HepG2 (cell line): Measurements from ENCODE around the gene MRFAP1.

ENCODE experiments used
- CREM ChIP-seq, 2 experiments: sonication (generic) in 1 of 2; formaldehyde crosslinking in 1 of 2; IDR thresholded peaks; 2 replicates each; pipeline versions ENCODE4 v1.4.0 to v1.6.1; 2016 to 2020; ENCODE audit warnings: antibody characterized with exemption in 1 of 2, mild to moderate bottlenecking in 1 of 2, missing genetic modification reagents in 1 of 2
- JUN ChIP-seq: sonication (generic); formaldehyde crosslinking; IDR thresholded peaks from 2 replicates; pipeline ENCODE4 v1.4.0; 2020; ENCODE audit warnings: mild to moderate bottlenecking, missing genetic modification reagents
- MEIS2 ChIP-seq: sonication (generic); formaldehyde crosslinking; IDR thresholded peaks from 2 replicates; pipeline ENCODE4 v1.9.0; 2021; ENCODE audit warnings: mild to moderate bottlenecking, missing genetic modification reagents
- NRL ChIP-seq: sonication (generic); formaldehyde crosslinking; IDR thresholded peaks from 2 replicates; pipeline ENCODE4 v1.5.0; 2020; ENCODE audit warnings: missing genetic modification reagents, mild to moderate bottlenecking, moderate library complexity, borderline replicate concordance
- SP2 ChIP-seq: sonication (generic); formaldehyde crosslinking; IDR thresholded peaks from 2 replicates; pipeline ENCODE4 v1.5.1; 2020; ENCODE audit warnings: mild to moderate bottlenecking, missing genetic modification reagents
- ZFP36L2 ChIP-seq: sonication (generic); formaldehyde crosslinking; IDR thresholded peaks from 2 replicates; pipeline ENCODE4 v1.4.0; 2020; ENCODE audit warnings: missing genetic modification reagents
- TF ChIP-seq, protein P1 (sequence below): sonication (generic); formaldehyde crosslinking; IDR thresholded peaks from 2 replicates; pipeline ENCODE4 v1.5.0; 2020; ENCODE audit warnings: mild to moderate bottlenecking, missing genetic modification reagents, moderate library complexity

DNA sequence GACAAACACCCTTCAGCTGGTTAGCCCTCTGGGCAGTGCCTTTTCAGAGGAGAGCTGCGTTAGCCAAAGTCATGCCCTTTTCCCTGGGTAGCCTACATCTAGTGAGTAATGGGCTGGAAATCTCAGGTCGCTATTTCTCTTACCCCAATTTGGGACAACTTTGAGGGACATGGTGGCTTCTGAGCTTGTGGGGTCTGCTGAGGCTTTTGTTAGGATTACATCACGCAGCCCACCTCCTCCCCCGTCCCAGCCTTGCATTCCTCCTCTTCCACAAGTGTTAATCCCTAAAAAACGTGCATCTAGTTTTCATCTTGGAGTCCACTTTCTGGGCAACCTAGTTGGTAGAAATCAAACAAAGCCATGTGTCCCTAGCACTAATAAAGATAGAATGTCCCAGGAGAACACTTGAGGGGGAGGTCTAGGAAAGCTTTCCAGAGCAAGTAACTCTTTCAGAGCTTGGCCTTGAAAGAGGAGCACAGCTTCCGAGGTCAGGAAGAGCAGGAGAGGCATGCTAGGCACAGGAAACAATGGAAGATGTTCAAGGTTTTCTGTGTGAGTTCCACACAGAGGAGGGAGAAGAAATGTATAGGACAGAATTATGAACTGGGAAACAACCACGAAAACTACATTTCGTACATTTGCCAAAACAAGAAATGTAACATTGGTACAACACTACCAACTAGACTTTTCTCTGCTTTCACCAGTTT, 2.8 kb downstream of the MRFAP1 start:
- TF ChIP-seq ZFP36L2 (no peak), CREM (IDR thresholded peaks at IDR 0.05) (no peak), CREM (CRISPR knock-in tag; IDR thresholded peaks at IDR 0.05) (no peak), JUN (CRISPR knock-in tag) (no peak), MEIS2 (CRISPR knock-in tag) (no peak), SP2 (CRISPR knock-in tag) (no peak), NRL (CRISPR knock-in tag) (no peak)
- TF ChIP-seq, protein P1, sequence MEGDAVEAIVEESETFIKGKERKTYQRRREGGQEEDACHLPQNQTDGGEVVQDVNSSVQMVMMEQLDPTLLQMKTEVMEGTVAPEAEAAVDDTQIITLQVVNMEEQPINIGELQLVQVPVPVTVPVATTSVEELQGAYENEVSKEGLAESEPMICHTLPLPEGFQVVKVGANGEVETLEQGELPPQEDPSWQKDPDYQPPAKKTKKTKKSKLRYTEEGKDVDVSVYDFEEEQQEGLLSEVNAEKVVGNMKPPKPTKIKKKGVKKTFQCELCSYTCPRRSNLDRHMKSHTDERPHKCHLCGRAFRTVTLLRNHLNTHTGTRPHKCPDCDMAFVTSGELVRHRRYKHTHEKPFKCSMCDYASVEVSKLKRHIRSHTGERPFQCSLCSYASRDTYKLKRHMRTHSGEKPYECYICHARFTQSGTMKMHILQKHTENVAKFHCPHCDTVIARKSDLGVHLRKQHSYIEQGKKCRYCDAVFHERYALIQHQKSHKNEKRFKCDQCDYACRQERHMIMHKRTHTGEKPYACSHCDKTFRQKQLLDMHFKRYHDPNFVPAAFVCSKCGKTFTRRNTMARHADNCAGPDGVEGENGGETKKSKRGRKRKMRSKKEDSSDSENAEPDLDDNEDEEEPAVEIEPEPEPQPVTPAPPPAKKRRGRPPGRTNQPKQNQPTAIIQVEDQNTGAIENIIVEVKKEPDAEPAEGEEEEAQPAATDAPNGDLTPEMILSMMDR: no peak
